ENCODE results near the gene FILIP1. TPM values are rescaled to one million over a fixed set of nuclear protein-coding genes. Genes with fewer than 3 reads are reported as not detected.

The FILIP1 gene
- total and polyA plus RNA-seq, 5 donors, result 39.1 to 131 (median 118) TPM

DNA sequence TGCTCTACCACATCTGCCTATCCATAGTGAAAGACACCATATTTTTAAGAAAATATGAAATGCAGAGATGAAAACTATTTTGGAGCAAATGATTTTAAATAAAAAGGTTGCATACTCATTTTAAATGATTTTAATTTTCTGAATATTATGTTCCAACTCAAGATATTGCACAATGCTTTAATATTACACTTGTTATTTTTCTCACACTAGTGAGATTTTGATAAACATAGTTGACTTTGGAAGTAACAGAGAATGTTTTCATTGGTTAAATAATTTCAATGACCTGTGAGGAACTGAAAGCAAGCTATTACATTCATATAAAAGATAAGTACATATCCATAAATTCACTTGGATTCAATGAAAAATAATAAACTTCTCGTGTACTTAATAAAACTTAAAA is 201.9 kb downstream of the FILIP1 start:
- 60% methylated on average over 1 of the region's 1 CpG for WGBS
- peaks cover 2% of the 10 kb centered on the region for H3K4me1 ChIP-seq (ENCODE audit: control insufficient read depth, insufficient read depth, low read length)
- DNase-seq (no peak), ATAC-seq (no peak)
- no peaks in the 10 kb centered on the region for H3K27me3 ChIP-seq (ENCODE audit: control insufficient read depth, insufficient read depth)
- H3K27ac ChIP-seq (ENCODE audit: low read length), result no peak overlapping the region
- no peaks in the 10 kb centered on the region for H3K9me3 ChIP-seq (ENCODE audit: control insufficient read depth, low read length)
- intact Hi-C loops (cut with DNase I), result loop anchor here in 1 of 4 donors (10.0 kb wide), 1 partner anchor 213 kb away; no protein-coding TSS in a partner anchor
- H3K4me3 ChIP-seq (ENCODE audit: low read length), result no peak overlapping the region

DNA sequence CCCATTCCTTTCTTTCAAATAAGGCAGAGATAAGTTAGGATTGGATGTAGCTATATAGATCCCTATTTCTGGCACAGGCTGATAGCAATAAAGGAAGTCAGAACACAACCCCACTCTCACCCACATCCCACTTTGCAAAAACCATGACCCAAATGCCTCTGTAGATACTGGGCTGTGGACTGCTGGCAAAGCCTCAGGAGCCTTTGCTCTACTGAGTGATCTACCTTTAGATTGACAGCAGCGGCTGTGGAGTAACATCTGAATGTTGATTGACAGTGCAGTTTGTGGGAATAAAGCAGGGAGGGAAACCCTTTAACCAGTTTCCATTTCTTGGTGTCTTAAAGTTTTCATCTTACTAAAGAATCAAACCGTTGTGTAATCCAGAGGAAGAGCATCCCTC is 202.3 kb downstream of the FILIP1 start:
- Histone ChIP-seq H3K4me1 (ENCODE audit: control insufficient read depth, insufficient read depth, low read length) (peaks cover 2% of the 10 kb centered on the region), H3K9me3 (ENCODE audit: control insufficient read depth, low read length) (no peaks in the 10 kb centered on the region), H3K4me3 (ENCODE audit: low read length) (no peak overlapping the region), H3K27me3 (ENCODE audit: control insufficient read depth, insufficient read depth) (no peaks in the 10 kb centered on the region), H3K27ac (ENCODE audit: low read length) (peak overlapping the region; percentile 72)
- 63% methylated on average over 2 of the region's 2 CpGs for WGBS
- ATAC-seq (peak in 1 of 2 donors; percentile 56), DNase-seq (no peak)
- intact Hi-C loops (cut with DNase I), result loop anchor here in 1 of 4 donors (10.0 kb wide), 1 partner anchor 213 kb away; no protein-coding TSS in a partner anchor

DNA sequence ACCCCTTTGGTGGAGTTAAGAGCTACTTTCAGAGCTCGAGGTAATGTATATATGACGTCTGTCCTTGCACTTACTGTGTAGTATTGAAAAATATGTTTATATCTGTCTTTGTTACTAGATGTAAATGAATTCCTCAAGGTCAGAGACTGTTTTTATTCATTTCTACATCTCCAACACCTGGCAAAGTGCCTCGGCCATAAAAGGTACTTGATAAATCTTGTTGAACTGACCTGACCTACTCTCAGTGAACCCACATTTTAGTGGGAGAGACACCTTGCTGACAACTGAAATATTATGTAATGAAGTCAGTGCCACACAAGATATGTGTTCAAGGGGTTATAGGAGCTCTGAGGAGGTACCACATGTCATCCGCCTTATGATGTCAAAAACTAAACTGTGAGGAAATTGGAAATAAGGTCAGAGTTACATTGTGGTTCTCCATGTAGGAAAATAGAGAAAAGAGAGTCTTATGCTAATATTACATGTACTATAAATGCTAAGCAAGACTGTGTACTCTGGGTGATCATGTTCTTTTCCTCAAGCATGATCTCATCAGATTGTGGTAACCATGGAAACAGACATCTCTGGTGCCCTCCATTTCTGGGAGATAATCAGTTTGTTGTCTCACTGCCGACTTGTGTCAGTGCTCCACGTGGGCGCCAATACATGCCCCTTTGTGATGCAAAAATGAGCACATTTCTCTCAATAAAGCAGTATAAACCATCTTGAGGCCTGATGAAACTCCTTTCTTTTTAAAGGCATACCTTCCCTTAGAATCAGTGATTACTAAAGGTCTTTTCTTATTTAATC is 203.3 kb downstream of the FILIP1 start:
- Histone ChIP-seq H3K27me3 (ENCODE audit: control insufficient read depth, insufficient read depth) (no peaks in the 10 kb centered on the region), H3K27ac (ENCODE audit: low read length) (no peak overlapping the region), H3K4me1 (ENCODE audit: control insufficient read depth, insufficient read depth, low read length) (peaks cover 2% of the 10 kb centered on the region), H3K4me3 (ENCODE audit: low read length) (no peak overlapping the region), H3K9me3 (ENCODE audit: control insufficient read depth, low read length) (no peaks in the 10 kb centered on the region)
- intact Hi-C loops (cut with DNase I), result loop anchor here in 1 of 4 donors (10.0 kb wide), 1 partner anchor 214 kb away; no protein-coding TSS in a partner anchor
- DNase-seq (no peak), ATAC-seq (peak in 1 of 2 donors; percentile 18)
- WGBS, result 64% methylated on average over 7 of the region's 7 CpGs

DNA sequence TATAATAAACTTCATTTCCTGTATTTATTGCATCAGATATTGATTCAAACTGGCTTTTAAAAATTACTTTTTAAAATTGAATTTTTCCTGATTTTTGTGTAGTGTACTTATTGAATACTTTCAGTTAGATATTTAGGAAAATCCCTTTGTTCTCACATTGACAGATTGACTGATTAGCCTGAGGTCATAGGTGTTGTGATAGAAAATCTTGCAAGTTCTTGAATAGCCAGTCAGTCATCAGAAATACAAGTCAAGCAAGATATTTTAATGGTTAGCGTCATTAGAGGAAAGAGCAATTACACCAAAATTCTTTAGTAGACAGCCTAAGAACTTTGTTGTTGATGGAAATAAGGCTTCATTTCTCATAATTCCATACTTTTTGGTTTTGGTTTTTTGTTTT is 205.6 kb downstream of the FILIP1 start:
- Histone ChIP-seq H3K4me1 (ENCODE audit: control insufficient read depth, insufficient read depth, low read length) (peaks cover 2% of the 10 kb centered on the region), H3K27me3 (ENCODE audit: control insufficient read depth, insufficient read depth) (no peaks in the 10 kb centered on the region), H3K9me3 (ENCODE audit: control insufficient read depth, low read length) (no peaks in the 10 kb centered on the region), H3K4me3 (ENCODE audit: low read length) (no peak overlapping the region), H3K27ac (ENCODE audit: low read length) (no peak overlapping the region)
- no peak for ATAC-seq
- no peak for DNase-seq
- intact Hi-C loops (cut with DNase I), result no loop called here
- 93% methylated on average over 1 of the region's 1 CpG for WGBS

DNA sequence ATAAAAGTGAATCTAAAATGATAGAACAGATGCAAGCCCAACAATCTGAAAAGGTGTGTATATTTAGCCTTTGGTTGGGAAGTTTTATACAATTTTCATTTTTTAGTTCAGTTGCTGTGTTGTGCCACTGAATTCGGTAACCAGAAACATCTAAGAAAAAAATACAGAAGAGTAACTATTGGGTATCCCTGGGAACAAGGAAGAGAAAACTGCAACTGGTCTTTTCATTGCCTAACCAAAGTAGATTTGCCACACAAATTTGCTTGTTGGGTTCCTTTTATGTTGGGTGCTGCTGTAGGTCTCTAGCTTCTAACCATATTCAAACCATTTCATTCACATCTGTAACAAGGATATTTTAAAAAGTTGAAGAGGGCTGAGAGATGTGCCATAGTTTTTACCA is 206.2 kb downstream of the FILIP1 start:
- H3K27ac ChIP-seq (ENCODE audit: low read length), result no peak overlapping the region
- intact Hi-C loops (cut with DNase I), result no loop called here
- no peaks in the 10 kb centered on the region for H3K27me3 ChIP-seq (ENCODE audit: control insufficient read depth, insufficient read depth)
- no peak for DNase-seq
- no peak overlapping the region for H3K4me3 ChIP-seq (ENCODE audit: low read length)
- H3K9me3 ChIP-seq (ENCODE audit: control insufficient read depth, low read length), result no peaks in the 10 kb centered on the region
- peaks cover 2% of the 10 kb centered on the region for H3K4me1 ChIP-seq (ENCODE audit: control insufficient read depth, insufficient read depth, low read length)
- ATAC-seq, result no peak
- 86% methylated on average over 1 of the region's 1 CpG for WGBS

DNA sequence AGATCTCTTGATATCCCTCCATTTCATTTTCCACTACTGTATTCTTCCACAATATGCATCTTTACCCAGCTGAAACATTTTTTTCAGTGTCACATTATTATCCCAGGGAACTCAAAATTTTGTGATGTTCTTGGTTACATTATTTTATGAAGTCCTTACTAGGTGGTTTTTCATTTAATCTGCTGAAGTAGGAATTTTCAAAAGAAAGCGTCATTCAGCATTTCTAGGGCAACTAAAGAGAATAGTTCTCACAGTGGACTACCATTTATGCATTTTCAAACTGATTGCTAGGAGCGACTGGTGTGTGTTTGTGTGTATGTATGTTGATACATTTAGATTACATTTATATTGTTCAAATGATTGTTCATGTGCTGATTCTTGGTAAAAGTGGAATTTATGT is 206.6 kb downstream of the FILIP1 start:
- Histone ChIP-seq H3K4me3 (ENCODE audit: low read length) (no peak overlapping the region), H3K4me1 (ENCODE audit: control insufficient read depth, insufficient read depth, low read length) (peaks cover 2% of the 10 kb centered on the region), H3K9me3 (ENCODE audit: control insufficient read depth, low read length) (no peaks in the 10 kb centered on the region), H3K27me3 (ENCODE audit: control insufficient read depth, insufficient read depth) (no peaks in the 10 kb centered on the region), H3K27ac (ENCODE audit: low read length) (no peak overlapping the region)
- WGBS, result 92% methylated on average over 2 of the region's 2 CpGs
- DNase-seq (no peak), ATAC-seq (no peak)
- intact Hi-C loops (cut with DNase I), result no loop called here

DNA sequence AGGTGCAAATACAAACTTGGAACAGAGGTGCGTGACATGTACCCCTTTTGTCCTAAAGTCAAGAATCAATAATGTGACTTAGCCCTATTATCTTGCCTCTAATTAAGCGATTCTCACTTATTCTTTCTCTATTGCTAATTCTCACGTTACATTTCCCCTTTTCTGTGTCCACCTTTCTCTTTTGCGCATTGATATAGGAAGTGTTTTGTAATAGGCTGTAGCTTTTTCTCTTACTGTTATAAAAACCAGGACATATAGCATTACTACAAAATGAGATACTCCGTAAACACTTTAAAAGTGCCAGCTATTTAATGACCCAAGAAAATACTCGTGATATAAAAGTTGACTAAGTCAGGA is 208.3 kb downstream of the FILIP1 start:
- peak overlapping the region; percentile 85 for H3K27ac ChIP-seq (ENCODE audit: low read length)
- H3K9me3 ChIP-seq (ENCODE audit: control insufficient read depth, low read length), result no peaks in the 10 kb centered on the region
- ATAC-seq (no peak), DNase-seq (no peak)
- no peaks in the 10 kb centered on the region for H3K4me1 ChIP-seq (ENCODE audit: control insufficient read depth, insufficient read depth, low read length)
- peak overlapping the region; percentile 97 for H3K4me3 ChIP-seq (ENCODE audit: low read length)
- no peaks in the 10 kb centered on the region for H3K27me3 ChIP-seq (ENCODE audit: control insufficient read depth, insufficient read depth)
- intact Hi-C loops (cut with DNase I), result no loop called here
- WGBS, result 3% methylated on average over 6 of the region's 6 CpGs

DNA sequence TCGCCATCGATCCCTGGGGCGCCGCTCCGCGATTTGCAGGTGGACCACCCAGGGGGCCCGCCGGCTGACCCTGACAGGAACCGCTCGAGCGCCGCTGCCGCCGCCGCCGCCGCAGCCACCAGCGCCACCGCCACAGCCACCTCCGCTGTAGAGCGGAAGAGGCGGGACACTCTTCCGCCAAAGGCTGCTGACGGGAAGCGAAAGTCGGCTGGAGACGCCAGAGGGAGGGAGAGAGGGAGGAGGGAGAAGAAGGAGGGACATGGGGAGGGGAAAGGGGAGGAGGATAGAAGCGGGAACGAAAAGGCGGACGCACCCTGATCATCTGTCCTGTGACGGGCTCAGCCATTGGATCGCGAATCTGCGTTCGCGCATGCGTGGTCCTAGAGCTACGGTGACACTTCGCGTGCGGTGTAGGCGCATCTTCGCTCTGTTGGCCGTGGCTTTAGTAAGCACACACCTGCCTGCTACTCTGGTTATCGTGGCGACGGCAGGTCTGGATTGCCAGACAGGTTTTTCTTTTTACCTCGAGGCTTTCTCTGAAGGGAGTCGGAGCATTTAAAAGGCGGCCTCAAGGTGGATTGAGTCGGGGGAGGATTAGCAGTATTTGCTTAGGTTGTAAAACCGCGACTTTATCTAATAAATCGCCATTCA is 208.8 kb downstream of the FILIP1 start, which contains the start of gene TMEM30A:
Gene TMEM30A (minus strand): TSS at position 161 of the 651 bp plus-strand sequence. CDS start 154 bp downstream, at position 7.
- DNase-seq, result peak; percentile 98
- Histone ChIP-seq H3K4me3 (ENCODE audit: low read length) (peak within 1 kb of the TSS; percentile 97), H3K4me1 (ENCODE audit: control insufficient read depth, insufficient read depth, low read length) (no peaks in the 10 kb centered on the region), H3K27me3 (ENCODE audit: control insufficient read depth, insufficient read depth) (no peaks in the 10 kb centered on the region), H3K9me3 (ENCODE audit: control insufficient read depth, low read length) (no peaks in the 10 kb centered on the region), H3K27ac (ENCODE audit: low read length) (peak within 1 kb of the TSS; percentile 85)
- intact Hi-C loops (cut with DNase I), result no loop called here
- under 1% methylated on average over 55 of the region's 55 CpGs for WGBS
- ATAC-seq, result peak; percentile 100

DNA sequence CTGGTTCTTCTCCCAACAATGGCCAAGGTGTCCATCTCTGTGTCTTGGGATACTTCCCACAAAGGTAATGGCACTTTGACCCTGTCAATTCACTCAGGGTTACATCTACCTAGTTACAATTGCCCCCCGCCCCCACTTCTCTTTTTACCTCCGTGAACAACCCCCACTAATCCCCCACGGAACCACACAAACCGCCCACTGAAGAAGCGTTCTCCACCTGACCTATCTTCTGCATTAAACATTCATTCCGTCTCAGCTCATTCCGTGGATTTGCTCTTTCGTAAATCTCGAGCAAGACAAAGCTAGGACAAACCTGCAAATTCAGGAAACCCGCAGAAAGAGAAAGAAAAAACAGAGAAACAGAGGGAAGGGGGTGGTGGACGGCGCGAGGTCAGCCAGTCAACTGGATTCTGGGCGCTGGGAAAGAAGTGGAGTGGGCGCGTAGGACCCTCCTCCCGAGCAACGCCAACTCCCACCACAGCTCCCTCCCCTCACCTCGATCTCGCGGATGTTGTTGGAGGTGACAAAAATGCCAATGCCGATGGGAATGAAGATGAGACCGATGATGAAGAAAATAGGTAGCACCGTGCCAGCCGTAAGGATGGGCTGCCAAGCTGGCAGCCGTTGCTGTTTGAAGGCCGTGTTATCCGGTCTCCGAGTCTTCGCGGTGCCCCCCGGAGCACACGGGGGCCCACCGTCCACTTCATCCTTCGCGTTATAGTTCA is 209.5 kb downstream of the FILIP1 start:
- Histone ChIP-seq H3K9me3 (ENCODE audit: control insufficient read depth, low read length) (no peaks in the 10 kb centered on the region), H3K4me1 (ENCODE audit: control insufficient read depth, insufficient read depth, low read length) (no peaks in the 10 kb centered on the region), H3K27ac (ENCODE audit: low read length) (peak overlapping the region; percentile 59), H3K27me3 (ENCODE audit: control insufficient read depth, insufficient read depth) (no peaks in the 10 kb centered on the region), H3K4me3 (ENCODE audit: low read length) (peak overlapping the region; percentile 97)
- no peak for DNase-seq
- WGBS, result under 1% methylated on average over 36 of the region's 36 CpGs
- intact Hi-C loops (cut with DNase I), result no loop called here
- peak; percentile 15 to 67 for ATAC-seq

DNA sequence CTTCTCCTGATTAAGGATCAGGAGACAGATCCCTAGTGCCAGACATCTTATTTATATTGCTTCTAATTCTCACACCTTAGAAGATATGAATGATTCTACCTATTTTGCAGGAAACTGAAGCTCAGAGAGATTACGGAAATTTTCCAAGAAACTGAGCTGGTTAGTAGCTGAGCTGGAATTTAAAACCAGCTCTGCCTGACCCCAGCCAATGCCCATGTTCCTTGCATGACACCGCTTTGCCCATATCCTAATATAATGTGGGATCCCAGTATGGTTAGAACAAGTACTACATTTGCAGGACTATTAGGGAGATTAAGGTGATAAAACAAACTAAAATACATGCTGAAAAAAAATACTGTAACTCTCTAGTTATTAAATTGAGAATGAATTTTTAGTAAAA is 210.9 kb downstream of the FILIP1 start:
- intact Hi-C loops (cut with DNase I), result no loop called here
- WGBS, result 57% methylated on average over 2 of the region's 2 CpGs
- no peaks in the 10 kb centered on the region for H3K27me3 ChIP-seq (ENCODE audit: control insufficient read depth, insufficient read depth)
- H3K9me3 ChIP-seq (ENCODE audit: control insufficient read depth, low read length), result no peaks in the 10 kb centered on the region
- no peak for ATAC-seq
- peaks cover 4% of the 10 kb centered on the region for H3K4me1 ChIP-seq (ENCODE audit: control insufficient read depth, insufficient read depth, low read length)
- no peak overlapping the region for H3K27ac ChIP-seq (ENCODE audit: low read length)
- no peak for DNase-seq
- peak overlapping the region; percentile 49 for H3K4me3 ChIP-seq (ENCODE audit: low read length)

DNA sequence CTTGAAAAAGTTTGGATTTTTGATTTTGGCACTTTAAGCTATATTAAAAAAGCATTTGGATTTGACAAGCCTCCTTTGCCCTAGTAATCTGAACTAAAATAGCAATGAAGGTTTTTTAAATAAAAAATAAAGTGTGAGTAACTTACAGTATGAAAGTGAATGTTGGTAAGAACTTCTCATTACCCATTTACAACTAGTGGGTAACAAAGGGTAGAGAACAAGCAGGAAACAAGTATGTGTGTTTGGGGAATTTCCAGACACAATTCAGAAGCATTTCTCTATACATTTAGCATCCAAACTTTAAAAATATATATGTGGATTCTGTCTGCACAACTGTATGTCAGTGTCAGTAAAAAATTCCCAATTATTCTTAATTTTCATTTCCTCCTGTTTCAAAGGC is 211.9 kb downstream of the FILIP1 start:
- intact Hi-C loops (cut with DNase I), result no loop called here
- H3K27ac ChIP-seq (ENCODE audit: low read length), result no peak overlapping the region

More for the DNA sequence above, 211.9 kb downstream of the FILIP1 start:
- DNase-seq, result no peak
- Histone ChIP-seq H3K9me3 (ENCODE audit: control insufficient read depth, low read length) (no peaks in the 10 kb centered on the region), H3K4me1 (ENCODE audit: control insufficient read depth, insufficient read depth, low read length) (peaks cover 4% of the 10 kb centered on the region), H3K27me3 (ENCODE audit: control insufficient read depth, insufficient read depth) (no peaks in the 10 kb centered on the region), H3K4me3 (ENCODE audit: low read length) (no peak overlapping the region)
- no peak for ATAC-seq
